DND-41 (cell line): ENCODE data around the gene NAIF1.
A peak's percentile ranks its signal among the peaks of the same experiment; 100 is the strongest.

Experiments
- ATAC-seq: fragments of 200-7000 bp; cut with Tn5 transposase; 3 replicates; pipeline ENCODE4 v1.9.1; 2021; ENCODE audit warnings: low read depth; ENCODE audit not compliant: insufficient read depth
- DNase-seq: peaks from one replicate; pipeline ENCODE4 v3.0.0-alpha.2; 2020
- H2AFZ ChIP-seq: 2 replicates; pipeline ENCODE4 v1.6.0; 2012; ENCODE audit warnings: low read depth, low read length
- H3K27ac ChIP-seq: 2 replicates; pipeline ENCODE4 v1.5.1; 2012; ENCODE audit warnings: low read length, inconsistent platforms
- H3K27me3 ChIP-seq: fragments of 200-600 bp; sonication (generic); 2 replicates; pipeline ENCODE4 v1.6.0; 2012; ENCODE audit warnings: low read length, mild to moderate bottlenecking, inconsistent platforms; ENCODE audit not compliant: insufficient read depth, poor library complexity
- H3K36me3 ChIP-seq: 2 replicates; pipeline ENCODE4 v1.5.1; 2012; ENCODE audit warnings: low read length, inconsistent platforms; ENCODE audit not compliant: insufficient read depth
- H3K4me1 ChIP-seq: 2 replicates; pipeline ENCODE4 v1.5.1; 2012; ENCODE audit warnings: mild to moderate bottlenecking, low read length; ENCODE audit not compliant: insufficient read depth
- H3K4me2 ChIP-seq: 2 replicates; pipeline ENCODE4 v1.6.0; 2012; ENCODE audit warnings: mild to moderate bottlenecking, moderate library complexity, low read length, inconsistent platforms; ENCODE audit not compliant: insufficient read depth
- H3K4me3 ChIP-seq, 2 experiments: fragments of 200-600 bp in 1 of 2; shearing (Covaris generic) in 1 of 2; 2 replicates each; pipeline ENCODE4 v1.5.1; 2012 to 2016; ENCODE audit warnings: inconsistent platforms in 2 of 2, low read length in 2 of 2, mild to moderate bottlenecking in 2 of 2, low read depth in 1 of 2, moderate library complexity in 1 of 2
- H3K79me2 ChIP-seq: 2 replicates; pipeline ENCODE4 v1.6.0; 2012; ENCODE audit warnings: low read length, inconsistent platforms; ENCODE audit not compliant: insufficient read depth
- H3K9ac ChIP-seq: 2 replicates; pipeline ENCODE4 v1.6.0; 2012; ENCODE audit warnings: low read depth, mild to moderate bottlenecking, inconsistent platforms, low read length, moderate library complexity
- H3K9me3 ChIP-seq: 2 replicates; pipeline ENCODE4 v1.5.1; 2012; ENCODE audit warnings: low read length, moderate library complexity, mild to moderate bottlenecking, inconsistent platforms; ENCODE audit not compliant: insufficient read depth, severe bottlenecking
- H4K20me1 ChIP-seq: 2 replicates; pipeline ENCODE4 v1.6.0; 2012; ENCODE audit warnings: low read length; ENCODE audit not compliant: insufficient read depth
- CTCF ChIP-seq: IDR thresholded peaks from 2 replicates; pipeline ENCODE4 v1.5.1; 2012; ENCODE audit warnings: borderline replicate concordance, low read length, moderate library complexity, mild to moderate bottlenecking; ENCODE audit not compliant: poor library complexity, severe bottlenecking; ENCODE audit errors: extremely low read depth
- EZH2 ChIP-seq: IDR thresholded peaks from 3 replicates; pipeline ENCODE4 v1.6.1; 2012; ENCODE audit warnings: borderline replicate concordance, low read depth, mild to moderate bottlenecking, moderate library complexity, low read length, inconsistent platforms; ENCODE audit not compliant: severe bottlenecking

Gene NAIF1

GRCh38 chr9:128104171-128104618, 37.1 kb upstream of the NAIF1 start:
- Histone ChIP-seq H3K4me1 (peaks cover 52% of the 10 kb centered on the region), H4K20me1 (no peaks in the 10 kb centered on the region; the same call in 1 of the 2 replicates), H3K4me2 (peak overlapping the region; percentile 21; the same call in 1 of the 2 replicates), H3K36me3 (peaks cover 65% of the 10 kb centered on the region), H3K79me2 (peaks cover 14% of the 10 kb centered on the region), H3K27me3 (no peaks in the 10 kb centered on the region), H3K4me3 (no peak overlapping the region), H3K9me3 (no peaks in the 10 kb centered on the region), H3K27ac (peak overlapping the region; percentile 81), H3K9ac (peak overlapping the region; percentile 53), H2AFZ (no peak overlapping the region)
- peak; percentile 61 for ATAC-seq
- peak; percentile 73 for DNase-seq
- TF ChIP-seq CTCF (peak; percentile 28), EZH2 (no peak)

GRCh38 chr9:128103589-128103962, 36.5 kb upstream of the NAIF1 start:
- peaks cover 57% of the 10 kb centered on the region for H3K4me1 ChIP-seq
- ATAC-seq (peak; percentile 85), DNase-seq (peak; percentile 83)
- H4K20me1 ChIP-seq: peaks cover 4% of the 10 kb centered on the region; the same call in 1 of the 2 replicates
- H3K79me2 ChIP-seq: peaks cover 20% of the 10 kb centered on the region
- H2AFZ ChIP-seq: no peak overlapping the region
- no peaks in the 10 kb centered on the region for H3K9me3 ChIP-seq
- H3K4me2 ChIP-seq: peak overlapping the region; percentile 21; the same call in 1 of the 2 replicates
- no peaks in the 10 kb centered on the region for H3K27me3 ChIP-seq
- TF ChIP-seq EZH2: no peak
- peak; percentile 70 for TF ChIP-seq CTCF
- no peak overlapping the region for H3K4me3 ChIP-seq
- peak overlapping the region; percentile 81 for H3K27ac ChIP-seq
- H3K36me3 ChIP-seq: peaks cover 64% of the 10 kb centered on the region
- H3K9ac ChIP-seq: peak overlapping the region; percentile 53

- TF ChIP-seq EZH2 (no peak), CTCF (no peak)
- Histone ChIP-seq H2AFZ (no peak overlapping the region), H3K4me1 (peaks cover 62% of the 10 kb centered on the region), H3K79me2 (peaks cover 26% of the 10 kb centered on the region), H3K4me2 (peak overlapping the region; percentile 21), H3K9me3 (no peaks in the 10 kb centered on the region), H3K9ac (peak overlapping the region; percentile 53), H3K4me3 (no peak overlapping the region; a peak in 1 of 4 replicates), H3K27me3 (no peaks in the 10 kb centered on the region), H4K20me1 (peaks cover 6% of the 10 kb centered on the region; the same call in 1 of the 2 replicates), H3K36me3 (peaks cover 62% of the 10 kb centered on the region), H3K27ac (peak overlapping the region; percentile 81)
- DNase-seq (peak; percentile 60), ATAC-seq (peak; percentile 48)
Observed at GRCh38 chr9:128102861-128103588, 35.9 kb upstream of the NAIF1 start.
